Stimulated activated CD4-positive, alpha-beta T cell treated with anti-CD3 and anti-CD28 coated beads, Interleukin-2, amount 100 ng/mL, for 24 hours (primary cell): ENCODE measurements around the gene SMIM12.
"Not testable (repeated sequence)": the region's sequence is repeated elsewhere in the genome, so short reads cannot be mapped to it uniquely, and the experiment has no call there.

Experiments used
- DNase-seq, 2 donors: peaks; one replicate each; pipeline ENCODE4 v3.0.0-alpha.2; 2020

SMIM12 gene

DNA sequence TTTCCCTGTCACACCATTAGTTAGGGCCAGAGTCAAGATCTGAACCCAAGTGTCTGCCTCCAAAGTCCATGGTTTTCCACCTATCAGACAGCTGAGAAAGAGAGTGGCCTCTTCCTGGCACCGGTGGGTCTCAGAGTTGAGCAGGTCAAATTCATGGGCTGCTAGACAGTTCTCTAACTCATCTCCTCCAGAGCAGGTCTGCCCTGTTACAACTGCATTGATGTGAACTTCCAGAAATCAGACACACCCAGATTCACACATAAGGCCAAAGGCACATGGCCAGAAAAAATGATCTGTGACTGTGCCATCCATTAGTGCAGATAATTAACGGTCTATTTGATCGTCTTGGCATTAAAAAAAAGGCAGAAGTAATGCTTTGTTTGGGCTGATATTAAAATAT is 17.5 kb downstream of the SMIM12 start:
- DNase-seq = no peak

DNA sequence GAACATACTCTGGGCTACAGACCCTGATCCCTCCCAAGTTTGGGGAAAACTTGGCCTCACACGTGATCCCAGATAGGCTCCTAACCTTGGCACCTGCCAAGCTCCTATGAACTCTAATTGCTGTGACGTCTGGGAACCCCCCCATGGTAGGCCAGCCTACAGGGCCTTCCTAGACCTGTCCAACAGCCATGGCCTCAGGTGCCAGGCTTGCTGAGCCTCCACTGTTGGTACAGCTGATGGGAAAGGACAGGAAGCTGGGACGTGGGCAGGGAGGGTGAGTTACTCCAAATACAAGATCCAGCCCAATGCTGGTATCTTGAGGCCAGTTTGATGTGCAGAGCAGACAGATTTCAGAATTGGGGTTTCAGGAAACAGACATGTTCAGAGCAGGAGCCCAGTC is 19.1 kb downstream of the SMIM12 start:
- no peak for DNase-seq

DNA sequence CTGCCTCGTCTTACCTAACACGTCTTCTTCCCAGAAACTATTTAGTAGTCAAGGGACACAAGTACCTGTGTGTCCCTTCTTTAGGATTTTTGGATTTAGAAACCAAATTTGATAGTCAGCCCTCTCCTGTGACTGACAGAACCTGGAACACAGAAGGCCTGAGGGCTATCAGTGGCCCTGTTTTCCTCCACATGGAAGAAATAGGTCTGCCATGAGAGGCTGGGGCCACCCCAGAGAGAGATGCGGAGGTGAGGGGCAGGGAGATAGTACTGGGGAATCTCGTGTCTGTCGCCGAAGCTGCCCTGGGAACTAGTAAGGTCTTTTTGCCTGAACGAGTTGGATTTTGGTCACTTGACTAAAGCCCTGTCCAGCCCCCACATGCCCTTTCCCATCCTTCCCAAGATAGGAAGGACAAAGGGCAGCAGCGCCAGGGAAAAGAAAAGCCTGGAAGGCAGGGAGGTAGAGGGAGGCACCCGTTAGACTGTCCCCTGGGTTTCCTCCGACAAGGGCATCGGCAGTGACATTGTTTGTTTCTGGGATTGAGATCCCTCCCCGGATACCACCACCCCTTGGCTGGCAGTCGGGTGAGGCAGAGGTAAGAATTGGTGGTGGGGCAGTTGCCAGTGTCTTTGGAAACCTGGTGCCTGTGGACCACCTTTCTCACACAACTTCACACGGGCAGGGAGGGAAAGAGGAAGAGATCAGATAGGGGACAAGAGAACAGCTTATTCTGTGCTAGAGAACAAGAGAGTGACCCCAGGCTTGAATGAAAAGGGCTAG is 19.8 kb downstream of the SMIM12 start:
- DNase-seq = no peak

DNA sequence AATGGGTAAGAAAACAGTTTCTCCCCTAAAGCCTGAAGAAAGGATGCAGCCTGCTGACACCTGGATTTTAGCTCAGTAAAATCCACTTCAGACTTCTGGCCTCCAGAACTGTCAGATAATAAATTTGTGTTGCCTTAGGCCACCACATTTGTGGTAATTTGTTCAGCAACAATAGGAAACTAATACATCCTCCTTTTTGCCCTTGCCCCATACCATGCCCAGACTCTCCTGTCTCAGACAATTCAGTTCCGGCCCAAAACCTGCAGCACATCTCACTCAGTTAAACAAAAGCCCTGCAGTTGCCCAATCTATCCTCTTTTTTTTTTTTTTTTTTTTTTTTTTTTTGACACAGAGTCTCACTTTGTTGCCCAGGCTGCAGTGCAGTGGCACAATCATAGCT is 25.8 kb downstream of the SMIM12 start:
- DNase-seq = no peak

DNA sequence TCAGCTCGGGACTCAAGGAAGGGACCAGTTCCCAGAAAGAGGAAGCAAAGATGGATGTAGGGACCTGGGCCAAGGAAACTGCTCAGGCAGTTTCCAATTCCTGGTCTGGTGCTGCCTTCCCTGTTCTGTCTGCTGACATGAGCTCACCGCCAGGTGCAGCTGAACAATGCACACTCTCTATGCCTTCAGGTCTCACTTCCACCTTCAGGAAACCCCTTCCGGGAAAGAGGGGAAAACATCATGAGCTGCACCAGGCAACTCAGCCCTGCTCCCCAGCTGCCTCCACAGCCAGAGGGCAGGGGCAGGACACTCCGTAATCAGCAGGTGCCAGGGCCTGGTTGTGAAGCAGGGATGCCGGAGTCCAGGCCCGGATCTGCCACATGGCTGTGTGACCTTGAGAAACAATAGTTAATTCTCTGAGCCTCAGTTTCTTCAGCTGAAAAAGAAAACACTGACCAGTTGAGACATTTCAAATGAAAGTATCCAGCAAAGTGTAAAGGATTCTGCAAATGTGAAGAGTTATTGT is 27.8 kb downstream of the SMIM12 start:
- no peak for DNase-seq

DNA sequence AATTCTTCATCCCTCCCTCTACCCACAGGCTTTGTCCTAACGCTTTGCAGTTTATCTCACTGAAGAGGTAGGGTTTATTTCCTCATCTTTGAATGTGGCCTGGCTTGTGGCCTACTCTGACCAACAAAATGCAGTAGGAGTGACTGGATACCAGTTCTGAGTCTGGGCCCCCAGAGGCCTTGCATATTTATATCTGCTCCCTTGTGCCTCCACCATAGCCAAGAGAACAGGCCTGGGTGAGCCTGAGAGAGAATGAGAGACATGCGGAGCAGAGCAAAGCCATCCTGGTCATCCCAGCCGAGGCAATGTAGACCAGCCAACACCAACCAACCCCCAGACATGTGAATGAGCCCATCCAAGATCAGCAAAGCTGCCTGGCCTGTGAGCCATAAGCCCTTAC is 30.3 kb downstream of the SMIM12 start:
- no peak for DNase-seq

DNA sequence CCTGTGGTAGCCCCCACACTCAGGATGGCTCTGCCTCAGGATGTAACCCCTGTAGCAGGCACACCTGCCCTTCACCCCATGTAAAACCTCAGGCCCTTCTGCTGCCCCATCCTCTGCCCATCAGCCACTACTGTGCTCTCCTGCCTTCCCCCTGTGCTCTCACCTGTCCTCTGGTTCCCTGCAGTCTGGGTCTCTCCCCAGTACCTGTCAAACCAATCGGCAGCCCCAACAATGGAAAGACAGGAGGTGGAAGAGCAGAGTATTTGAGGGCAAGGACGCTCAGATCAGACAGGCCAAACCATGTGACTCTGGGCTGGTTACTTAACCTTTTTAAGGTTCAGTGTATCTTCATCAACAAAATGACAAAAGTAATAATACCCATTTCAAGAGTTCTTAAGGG is 30.9 kb downstream of the SMIM12 start:
- no peak for DNase-seq

DNA sequence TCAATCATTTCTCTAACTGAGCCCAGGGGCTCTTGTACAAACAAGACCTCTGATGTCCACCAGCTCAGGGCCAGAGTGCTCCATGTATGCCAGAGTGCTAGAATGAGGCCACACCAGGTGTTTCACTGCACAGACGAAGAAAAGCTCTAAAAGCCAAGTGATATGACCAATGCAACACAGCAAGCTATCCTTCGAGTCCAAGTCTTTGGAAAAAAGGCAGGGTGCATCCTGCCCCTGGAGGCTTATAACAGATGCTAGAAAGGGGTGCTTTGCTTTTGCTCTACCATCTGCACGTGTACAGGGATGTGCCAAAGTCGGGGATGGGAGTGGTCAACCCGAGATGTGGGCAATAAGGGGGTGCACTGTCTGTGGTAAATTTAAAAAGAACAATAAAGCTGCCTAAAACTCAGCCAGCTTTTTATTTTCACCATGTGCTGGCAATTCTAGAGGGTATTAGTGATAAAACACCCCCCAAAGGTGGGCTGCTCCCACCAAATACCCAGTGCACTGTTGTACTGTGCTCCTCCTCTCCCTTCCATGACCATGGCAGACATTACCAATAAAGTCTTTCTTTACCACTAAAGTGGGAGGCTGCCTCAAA is 32.1 kb downstream of the SMIM12 start:
- DNase-seq = no peak

DNA sequence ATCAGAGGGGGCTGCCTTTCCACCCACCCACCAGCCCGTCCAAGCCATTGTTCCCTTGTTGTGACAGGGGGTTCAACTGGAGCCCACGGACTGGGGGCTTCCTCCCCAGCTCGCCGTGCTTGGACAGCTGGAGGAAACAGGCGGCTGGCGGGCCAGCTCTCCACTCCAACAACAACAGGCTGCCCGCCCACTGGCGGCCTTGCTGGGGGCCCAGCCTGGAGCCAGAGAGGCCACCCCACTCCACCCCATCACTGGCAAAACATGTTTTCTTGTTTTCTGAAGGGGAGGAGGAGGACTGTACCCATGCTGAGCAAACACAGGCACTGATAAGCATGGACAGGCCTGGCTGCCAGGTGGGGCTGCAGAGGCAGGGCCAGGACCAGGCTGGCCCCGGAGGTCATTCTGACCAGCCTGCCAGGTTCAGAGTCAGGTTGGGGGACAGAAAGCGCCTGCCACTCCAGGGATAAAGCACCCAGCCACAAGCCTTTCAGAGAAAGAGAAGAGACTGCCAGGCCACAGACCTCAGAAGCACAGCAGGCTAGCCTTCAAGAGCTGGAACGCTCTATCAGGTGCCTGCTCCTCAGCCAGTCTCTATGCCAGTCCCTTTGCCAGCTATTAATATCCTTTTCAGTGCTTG is 34.0 kb downstream of the SMIM12 start:
- DNase-seq = no peak

DNA sequence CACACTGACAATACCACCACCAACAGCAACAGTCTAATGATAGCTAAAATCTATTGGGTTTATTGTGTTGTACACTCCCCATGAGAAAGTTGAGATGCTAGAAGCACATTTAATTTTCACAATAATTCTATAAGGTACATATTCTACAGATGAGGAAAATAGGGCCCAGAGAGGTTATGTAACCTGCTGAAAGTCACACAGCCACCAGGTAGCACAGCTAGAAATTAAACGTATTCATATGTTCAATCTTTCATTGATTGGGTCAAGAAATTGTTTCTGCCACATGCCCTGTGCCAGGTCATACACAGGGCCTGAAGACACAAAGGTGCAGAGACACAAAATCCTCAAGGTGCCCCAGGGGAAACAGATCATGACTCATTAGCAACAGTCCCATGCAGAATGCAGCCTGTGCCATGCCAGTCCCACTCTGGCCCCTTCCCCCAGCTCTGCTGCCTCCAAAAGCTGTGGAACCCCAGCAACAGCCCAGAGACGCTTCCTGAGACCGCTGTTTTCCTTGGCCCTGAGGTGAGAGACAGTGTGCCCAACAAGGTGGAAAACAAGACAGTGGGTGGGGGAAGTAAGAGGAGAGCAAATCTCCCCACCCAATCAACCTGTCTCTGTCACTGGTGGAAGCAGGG is 34.6 kb downstream of the SMIM12 start:
- DNase-seq = no peak

DNA sequence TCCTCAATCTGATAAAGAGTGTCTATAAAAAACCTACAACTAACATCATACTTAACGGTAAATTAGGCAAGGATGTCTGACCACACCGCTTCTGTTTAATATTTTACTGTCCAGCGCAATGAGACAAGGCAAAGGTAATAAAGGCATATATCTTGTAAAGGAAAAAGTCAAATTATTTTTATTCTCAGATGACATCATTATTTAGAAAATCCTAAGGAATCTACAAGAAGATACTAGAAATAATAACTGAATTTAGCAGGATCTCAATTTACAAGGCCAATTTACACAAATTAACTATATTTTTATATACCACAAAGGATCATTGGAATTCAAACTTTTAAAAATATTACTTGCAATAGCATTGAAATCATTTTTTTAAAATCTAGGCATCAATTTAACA is 37.3 kb downstream of the SMIM12 start:
- no peak for DNase-seq

DNA sequence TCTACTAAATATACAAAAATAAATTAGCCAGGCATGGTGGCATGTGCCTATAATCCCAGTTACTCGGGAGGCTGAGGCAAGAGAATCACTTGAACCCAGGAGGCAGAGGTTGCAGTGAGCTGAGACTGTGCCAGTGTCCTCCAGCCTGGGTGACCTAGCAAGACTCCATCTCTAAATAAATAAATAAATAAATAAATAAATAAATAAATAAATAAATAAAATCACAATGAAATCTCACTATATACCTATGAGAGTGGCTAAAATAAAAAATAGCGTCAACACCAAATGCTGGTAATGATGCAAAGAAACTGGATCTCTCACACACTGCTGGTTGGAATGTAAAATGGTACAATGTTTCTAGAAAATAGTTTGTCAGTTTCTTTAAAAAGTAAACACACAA is 40.7 kb downstream of the SMIM12 start:
- DNase-seq = not testable (repeated sequence)

DNA sequence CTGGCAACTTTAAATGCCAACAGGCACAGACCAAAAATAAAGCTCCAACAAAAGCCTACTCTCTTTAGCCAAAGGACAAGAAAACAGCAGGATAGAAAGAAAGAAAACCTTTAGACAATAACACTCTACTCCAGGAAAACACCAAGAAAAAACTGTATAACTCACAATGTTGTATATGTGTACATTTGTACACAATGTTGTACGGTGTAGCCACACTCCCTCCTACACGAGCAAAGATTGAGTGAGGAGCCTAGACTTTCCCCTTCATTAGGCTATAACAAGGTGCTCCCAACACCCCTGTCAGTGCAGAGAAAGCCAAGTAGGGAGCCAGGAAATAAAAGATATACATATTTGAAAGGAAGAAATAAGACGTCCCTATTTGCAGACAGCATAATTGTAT is 42.8 kb downstream of the SMIM12 start:
- no peak for DNase-seq

DNA sequence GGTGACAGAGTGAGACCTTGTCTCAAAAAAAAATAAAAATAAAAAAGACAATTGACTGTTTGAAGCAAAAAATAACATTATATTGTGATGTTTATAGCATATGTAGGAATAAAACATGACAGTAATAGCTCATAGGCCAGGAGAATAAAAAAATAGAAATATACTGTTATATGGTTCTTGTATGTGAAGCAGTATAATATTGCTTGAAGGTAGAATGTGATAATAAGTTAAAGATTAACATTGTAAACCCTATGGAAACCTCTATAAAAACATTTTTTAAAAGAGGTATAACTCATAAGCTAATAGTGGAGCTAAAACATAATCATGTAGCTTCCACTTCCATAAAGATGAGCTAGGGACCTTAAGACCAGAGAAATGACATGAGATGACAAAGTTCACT is 43.2 kb downstream of the SMIM12 start:
- DNase-seq = no peak

DNA sequence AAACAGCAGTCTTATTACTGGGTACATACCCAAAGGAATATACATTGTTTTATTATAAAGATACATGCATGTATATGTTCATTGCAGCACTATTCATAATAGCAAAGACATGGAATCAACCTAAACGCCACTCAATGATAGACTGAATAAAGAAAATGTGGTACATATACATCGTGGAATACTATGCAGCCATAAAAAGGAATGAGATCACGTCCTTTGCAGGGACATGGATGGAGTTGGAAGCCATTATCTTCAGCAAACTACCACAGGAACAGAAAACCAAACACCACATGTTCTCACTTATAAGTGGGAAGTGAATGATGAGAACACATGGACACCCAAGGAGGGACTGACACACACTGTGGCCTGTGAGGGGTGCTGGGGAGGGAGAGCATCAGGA is 48.8 kb downstream of the SMIM12 start:
- DNase-seq = not testable (repeated sequence)

DNA sequence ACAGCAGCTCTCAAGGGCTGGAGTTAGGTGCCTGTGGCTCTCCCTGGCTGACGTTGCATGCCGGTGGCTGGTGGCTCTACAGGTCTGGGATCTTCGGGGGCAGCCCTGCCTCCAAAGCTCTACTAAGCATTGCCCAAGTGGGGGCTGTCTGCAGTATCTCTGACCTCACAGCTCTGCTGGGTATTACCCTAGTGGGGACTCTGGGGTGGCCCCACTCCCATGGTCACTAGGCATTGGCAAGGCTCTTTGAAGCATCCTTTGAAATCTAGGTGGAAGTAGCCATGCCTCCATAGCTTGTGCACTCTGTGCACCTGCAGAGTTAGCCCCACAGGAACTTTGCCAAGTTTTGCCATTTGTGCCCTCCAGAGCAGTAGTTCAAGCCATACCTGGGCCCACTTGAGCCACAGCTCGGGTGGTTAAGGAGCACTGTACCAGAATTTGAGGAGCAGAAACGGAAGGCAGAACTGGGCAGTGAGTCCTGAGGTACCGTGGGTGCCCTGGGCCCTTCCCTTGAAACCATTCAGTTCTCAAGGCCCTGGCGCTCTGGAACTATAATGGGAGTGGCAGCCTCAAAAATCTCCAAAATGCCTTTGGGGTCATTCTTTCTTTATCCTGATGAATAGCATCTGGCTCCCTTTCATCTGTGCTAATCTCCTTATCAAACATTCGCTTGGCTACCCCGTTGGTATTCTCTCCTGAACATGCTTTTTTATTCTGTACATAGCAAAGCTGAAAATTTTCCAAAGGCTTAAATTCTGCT is 51.3 kb downstream of the SMIM12 start:
- no peak for DNase-seq

DNA sequence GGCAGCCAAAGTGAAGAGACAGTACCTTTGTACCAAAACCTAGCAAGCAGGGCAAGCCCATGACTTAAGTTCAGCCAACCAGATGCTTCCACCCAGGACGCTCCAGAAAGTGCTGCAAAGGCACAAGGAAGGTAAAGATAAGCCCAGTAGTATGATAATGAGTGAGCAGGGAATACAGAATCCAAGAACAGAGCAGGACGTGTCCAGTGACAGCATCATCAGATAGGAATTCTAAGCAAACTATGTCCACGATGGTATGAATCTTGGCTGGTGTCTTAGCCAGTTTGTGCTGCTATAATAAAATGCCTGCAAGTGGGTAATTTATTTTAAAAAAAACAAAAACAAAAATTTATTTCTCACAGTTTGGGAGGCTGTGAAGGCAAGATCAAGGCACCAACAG is 53.2 kb downstream of the SMIM12 start:
- DNase-seq = no peak

DNA sequence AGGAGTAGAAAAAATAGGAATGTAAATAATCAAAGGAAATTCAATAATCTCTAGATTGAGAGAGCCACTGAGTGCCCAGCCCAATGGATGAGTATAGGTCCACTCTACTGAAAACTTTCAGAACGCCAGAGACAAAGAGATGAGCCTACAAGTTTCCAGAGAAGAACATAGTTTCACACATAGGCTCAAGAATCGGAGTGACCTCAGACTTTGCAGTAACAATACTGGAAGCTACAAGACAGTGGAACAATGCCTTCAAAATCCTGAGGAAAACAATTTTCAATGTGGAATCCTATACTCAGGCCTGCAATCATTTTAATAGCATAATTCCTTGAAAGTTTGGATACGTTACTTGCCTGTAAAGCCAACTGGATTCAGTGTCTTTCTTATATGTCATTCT is 55.8 kb downstream of the SMIM12 start:
- no peak for DNase-seq
